HCT116 (cell line): ENCODE measurements around the gene PRKN. TPM values are rescaled to one million over a fixed set of nuclear protein-coding genes. Genes with fewer than 3 reads are reported as not detected.

Experiments used
- ATAC-seq: fragments of 200-7000 bp; cut with Tn5 transposase; 2 replicates; pipeline ENCODE4 v1.9.1; 2020; ENCODE audit warnings: mild to moderate bottlenecking, moderate library complexity
- BruUV-seq: library from RNA; stranded (reverse); fragments of 400-500 nt; replicated peaks from 2 replicates; lab custom pipeline; 2021; lab: Mats Ljungman, UMichigan
- CTCF ChIA-PET: fragments of 300-600 bp; sonication (Branson Sonifier 250); formaldehyde crosslinking; loops from one replicate; lab custom pipeline; 2021; ENCODE audit warnings: antibody characterized with exemption; lab: Charles Lee
- POLR2A ChIA-PET: fragments of 300-600, 350-600 bp; sonication (Branson Sonifier 250); formaldehyde crosslinking; loops from one replicate; lab custom pipeline; 2021; ENCODE audit warnings: antibody characterized with exemption; lab: Charles Lee
- RAD21 ChIA-PET, 2 experiments: fragments of 300-600 bp; sonication (Branson Sonifier 250); formaldehyde crosslinking; loops; one replicate each; lab custom pipeline; 2023; ENCODE audit warnings: low total read pairs in 2 of 2; ENCODE audit not compliant: uncharacterized antibody in 2 of 2, unreplicated experiment in 2 of 2, low non-redundant PET in 1 of 2; lab: Charles Lee
- DNase-seq: peaks from one replicate; pipeline ENCODE4 v3.0.0-alpha.2; 2010; ENCODE audit warnings: low read depth, low spot score
- H2AFZ ChIP-seq: fragments of 200-600 bp; shearing (Covaris generic), sonication (generic); 2 replicates; pipeline ENCODE4 v1.6.1; 2017; ENCODE audit warnings: low read depth, mixed run types, mixed read lengths, antibody characterized with exemption, low read length; ENCODE audit not compliant: poor library complexity, severe bottlenecking
- H3K27ac ChIP-seq: 2 replicates; pipeline ENCODE4 v1.5.1; 2012; ENCODE audit warnings: low read depth, low read length
- H3K27me3 ChIP-seq: fragments of 200-600 bp; sonication (generic); 2 replicates; pipeline ENCODE4 v1.6.1; 2016; ENCODE audit warnings: mixed run types, low read length, mixed read lengths; ENCODE audit not compliant: insufficient read depth
- H3K36me3 ChIP-seq, 2 experiments: fragments of 200-500 bp in 1 of 2; fragments of 200-600 bp in 1 of 2; sonication (Bioruptor generic) in 1 of 2; sonication (generic) in 1 of 2; 2 replicates each; pipeline versions ENCODE4 v1.5.1 to v1.6.1; 2014 to 2016; ENCODE audit warnings: low read length in 2 of 2, inconsistent platforms in 1 of 2, mixed read lengths in 1 of 2, mixed run types in 1 of 2; ENCODE audit not compliant: insufficient read depth in 2 of 2, control insufficient read depth in 1 of 2
- H3K4me1 ChIP-seq, 2 experiments: fragments of 200-600 bp in 1 of 2; sonication (generic) in 1 of 2; 2 replicates each; pipeline versions ENCODE4 v1.5.1 to v1.6.1; 2012 to 2017; ENCODE audit warnings: low read length in 2 of 2, inconsistent platforms in 1 of 2, mild to moderate bottlenecking in 1 of 2, mixed read lengths in 1 of 2, mixed run types in 1 of 2, moderate library complexity in 1 of 2; ENCODE audit not compliant: insufficient read depth in 2 of 2, control insufficient read depth in 1 of 2
- H3K4me2 ChIP-seq: fragments of 200-600 bp; sonication (generic); 2 replicates; pipeline ENCODE4 v1.6.1; 2017; ENCODE audit warnings: mixed run types, low read length, mixed read lengths
- H3K4me3 ChIP-seq, 2 experiments: fragments of 200-600 bp in 1 of 2; sonication (generic) in 1 of 2; replicated peaks in 1 of 2; 2 replicates each; pipeline ENCODE4 v1.5.1; 2011 to 2016; ENCODE audit warnings: low read length in 2 of 2, control low read depth in 1 of 2, low read depth in 1 of 2, mild to moderate bottlenecking in 1 of 2, mixed read lengths in 1 of 2, mixed run types in 1 of 2
- H3K79me2 ChIP-seq: fragments of 200-600 bp; sonication (generic); 2 replicates; pipeline ENCODE4 v1.6.1; 2017; ENCODE audit warnings: mild to moderate bottlenecking, mixed run types, low read length, moderate library complexity, mixed read lengths; ENCODE audit not compliant: insufficient read depth
- H3K9ac ChIP-seq: fragments of 200-600 bp; sonication (generic); 2 replicates; pipeline ENCODE4 v1.6.1; 2016; ENCODE audit warnings: low read length, mixed read lengths
- H3K9me2 ChIP-seq: fragments of 200-600 bp; sonication (generic), shearing (Covaris generic); 2 replicates; pipeline ENCODE4 v1.6.1; 2017; ENCODE audit warnings: mixed run types, mild to moderate bottlenecking, moderate library complexity; ENCODE audit not compliant: insufficient read depth
- H3K9me3 ChIP-seq, 2 experiments: fragments of 200-500 bp in 1 of 2; fragments of 200-600 bp in 1 of 2; sonication (Bioruptor generic) in 1 of 2; sonication (generic) in 1 of 2; 2 replicates each; pipeline ENCODE4 v1.6.1; 2014 to 2017; ENCODE audit warnings: low read length in 2 of 2, mixed read lengths in 2 of 2, inconsistent platforms in 1 of 2, low read depth in 1 of 2, mild to moderate bottlenecking in 1 of 2, mixed run types in 1 of 2, moderate library complexity in 1 of 2; ENCODE audit not compliant: control insufficient read depth in 1 of 2, insufficient read depth in 1 of 2
- H4K20me1 ChIP-seq: fragments of 200-600 bp; sonication (generic), shearing (Covaris generic); 2 replicates; pipeline ENCODE4 v1.6.1; 2017; ENCODE audit warnings: mixed run types, mild to moderate bottlenecking, moderate library complexity; ENCODE audit not compliant: insufficient read depth
- CTCF ChIP-seq, 3 experiments: fragments of 200-600 bp in 1 of 3; sonication (generic) in 1 of 3; IDR thresholded peaks in 2 of 3; conservative IDR thresholded peaks in 1 of 3; 2 replicates each; pipeline ENCODE4 v1.5.1; 2012 to 2017; ENCODE audit warnings: low read depth in 2 of 3, low read length in 2 of 3, antibody characterized with exemption in 1 of 3, borderline replicate concordance in 1 of 3, control low read depth in 1 of 3, mild to moderate bottlenecking in 1 of 3, mixed read lengths in 1 of 3, mixed run types in 1 of 3, moderate library complexity in 1 of 3; ENCODE audit not compliant: insufficient read depth in 1 of 3
- EGR1 ChIP-seq: IDR thresholded peaks from 2 replicates; pipeline ENCODE4 v1.6.1; 2012; ENCODE audit warnings: low read depth
- ELF1 ChIP-seq: IDR thresholded peaks from 2 replicates; pipeline ENCODE4 v1.6.1; 2012; ENCODE audit warnings: low read depth, borderline replicate concordance
- EZH2 ChIP-seq: fragments of 200-600 bp; sonication (generic); IDR thresholded peaks from 2 replicates; pipeline ENCODE4 v1.6.1; 2017; ENCODE audit warnings: antibody characterized with exemption, mixed run types
- EZH2phosphoT487 ChIP-seq: fragments of 200-600 bp; IDR thresholded peaks from 2 replicates; pipeline ENCODE4 v1.6.1; 2018; ENCODE audit warnings: antibody characterized with exemption, borderline replicate concordance
- FOSL1 ChIP-seq: IDR thresholded peaks from 2 replicates; pipeline ENCODE4 v1.6.1; 2012; ENCODE audit warnings: low read depth
- JUND ChIP-seq: IDR thresholded peaks from 2 replicates; pipeline ENCODE4 v1.6.1; 2012
- POLR2A ChIP-seq: IDR thresholded peaks from 2 replicates; pipeline ENCODE4 v1.7.0; 2011; ENCODE audit warnings: borderline replicate concordance; ENCODE audit not compliant: insufficient read depth, insufficient read length; ENCODE audit errors: extremely low read depth
- POLR2AphosphoS5 ChIP-seq: IDR thresholded peaks from 2 replicates; pipeline ENCODE4 v1.6.1; 2011; ENCODE audit warnings: mild to moderate bottlenecking, low read depth, low read length, moderate library complexity
- SIN3A ChIP-seq: IDR thresholded peaks from 2 replicates; pipeline ENCODE4 v1.6.1; 2012; ENCODE audit warnings: low read depth
- SRF ChIP-seq: IDR thresholded peaks from 2 replicates; pipeline ENCODE4 v1.6.1; 2012; ENCODE audit warnings: low read depth
- TCF7L2 ChIP-seq: IDR thresholded peaks from 2 replicates; pipeline ENCODE4 v1.7.0; 2011; ENCODE audit warnings: borderline replicate concordance, inconsistent platforms; ENCODE audit not compliant: insufficient read depth, insufficient read length; ENCODE audit errors: extremely low read depth
- ZFX ChIP-seq: fragments of 450-650 bp; IDR thresholded peaks from 2 replicates; pipeline ENCODE4 v1.6.1; 2017
- ZNF274 ChIP-seq: fragments of 200-500 bp; sonication (Bioruptor generic); IDR thresholded peaks from 2 replicates; pipeline ENCODE4 v1.6.1; 2014; ENCODE audit warnings: mild to moderate bottlenecking, low read depth, low read length, inconsistent platforms
- intact Hi-C: fragments of 100-400 bp; cut with micrococcal nuclease; formaldehyde crosslinking; loops from 2 replicates; pipeline ENCODE4 v1.10.0; 2022
- total RNA-seq: library from RNA; stranded (reverse); gene quantifications from one replicate; pipeline ENCODE4 v1.2.1, GENCODE V29; 2021; ENCODE audit not compliant: unreplicated experiment
- TF ChIP-seq, protein P1 (sequence below): IDR thresholded peaks from 2 replicates; pipeline ENCODE4 v1.6.1; 2012
- TF ChIP-seq, protein P2 (sequence below): IDR thresholded peaks from 2 replicates; pipeline ENCODE4 v1.6.1; 2012

PRKN gene
- total RNA-seq, 1 experiment from 2014 or later = 2.6 TPM

GRCh38 chr6:161355696-161356095 is 1371.9 kb downstream of the PRKN start:
- Histone ChIP-seq H3K9me2 (no peaks in the 10 kb centered on the region), H3K4me1 (peaks cover 5 to 11% of the 10 kb centered on the region in 2 experiments; a peak in 3 of 4 replicates), H3K27me3 (no peaks in the 10 kb centered on the region), H3K4me2 (no peak overlapping the region), H4K20me1 (no peaks in the 10 kb centered on the region), H3K27ac (no peak overlapping the region), H3K36me3 (no peaks in the 10 kb centered on the region), H3K9ac (no peak overlapping the region), H3K79me2 (no peaks in the 10 kb centered on the region), H3K9me3 (no peaks in the 10 kb centered on the region), H3K4me3 (no peak overlapping the region), H2AFZ (no peak overlapping the region)
- RAD21 ChIA-PET = no interaction called here
- intact Hi-C loops = loop anchor here (10.0 kb wide), 1 partner anchor 81 kb away; the partner anchor contains the start of gene AGPAT4
- CTCF ChIA-PET = interaction anchor here (1.3 kb wide), 1 partner anchor 15 kb away, joined by 10 read pairs; no protein-coding TSS in a partner anchor
- no peak for TF ChIP-seq ZFX
- TF ChIP-seq SIN3A = no peak
- TF ChIP-seq TCF7L2 = no peak
- TF ChIP-seq POLR2AphosphoS5 = no peak
- TF ChIP-seq JUND = no peak
- TF ChIP-seq EZH2phosphoT487 = no peak
- no peak for TF ChIP-seq ZNF274
- TF ChIP-seq, protein P1, sequence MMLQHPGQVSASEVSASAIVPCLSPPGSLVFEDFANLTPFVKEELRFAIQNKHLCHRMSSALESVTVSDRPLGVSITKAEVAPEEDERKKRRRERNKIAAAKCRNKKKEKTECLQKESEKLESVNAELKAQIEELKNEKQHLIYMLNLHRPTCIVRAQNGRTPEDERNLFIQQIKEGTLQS = no peak
- no peak for TF ChIP-seq EGR1
- no peak for TF ChIP-seq EZH2
- TF ChIP-seq FOSL1 = no peak
- no peak for TF ChIP-seq CTCF (IDR thresholded peaks at IDR 0.05 in 2 of 3, conservative IDR thresholded peaks at IDR 0.05 in 1 of 3; ENCODE audit: borderline replicate concordance in 1 of 3, insufficient read depth in 1 of 3, low read depth in 2 of 3, low read length in 2 of 3)
- no peak for TF ChIP-seq POLR2A
- TF ChIP-seq ELF1 = no peak
- TF ChIP-seq, protein P2, sequence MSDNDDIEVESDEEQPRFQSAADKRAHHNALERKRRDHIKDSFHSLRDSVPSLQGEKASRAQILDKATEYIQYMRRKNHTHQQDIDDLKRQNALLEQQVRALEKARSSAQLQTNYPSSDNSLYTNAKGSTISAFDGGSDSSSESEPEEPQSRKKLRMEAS = no peak
- no peak for TF ChIP-seq SRF
- POLR2A ChIA-PET = interaction anchor here (1.3 kb wide), 1 partner anchor 82 kb away, joined by 3 read pairs; the partner anchor contains the start of gene AGPAT4
- DNase-seq = no peak
- no peak for ATAC-seq
- no TSS peak for BruUV-seq
